HCT116 (cell line): ENCODE data around the gene KRTAP13-2. TPM values are rescaled to one million over a fixed set of nuclear protein-coding genes. Genes with fewer than 3 reads are reported as not detected.

Experiments used
- ATAC-seq: fragments of 200-7000 bp; cut with Tn5 transposase; 2 replicates; pipeline ENCODE4 v1.9.1; 2020; ENCODE audit warnings: mild to moderate bottlenecking, moderate library complexity
- BruUV-seq: library from RNA; stranded (reverse); fragments of 400-500 nt; replicated peaks from 2 replicates; lab custom pipeline; 2021; lab: Mats Ljungman, UMichigan
- CTCF ChIA-PET: fragments of 300-600 bp; sonication (Branson Sonifier 250); formaldehyde crosslinking; loops from one replicate; lab custom pipeline; 2021; ENCODE audit warnings: antibody characterized with exemption; lab: Charles Lee
- POLR2A ChIA-PET: fragments of 300-600, 350-600 bp; sonication (Branson Sonifier 250); formaldehyde crosslinking; loops from one replicate; lab custom pipeline; 2021; ENCODE audit warnings: antibody characterized with exemption; lab: Charles Lee
- RAD21 ChIA-PET, 2 experiments: fragments of 300-600 bp; sonication (Branson Sonifier 250); formaldehyde crosslinking; loops; one replicate each; lab custom pipeline; 2023; ENCODE audit warnings: low total read pairs in 2 of 2; ENCODE audit not compliant: uncharacterized antibody in 2 of 2, unreplicated experiment in 2 of 2, low non-redundant PET in 1 of 2; lab: Charles Lee
- DNase-seq: peaks from one replicate; pipeline ENCODE4 v3.0.0-alpha.2; 2010; ENCODE audit warnings: low read depth, low spot score
- H2AFZ ChIP-seq: fragments of 200-600 bp; shearing (Covaris generic), sonication (generic); 2 replicates; pipeline ENCODE4 v1.6.1; 2017; ENCODE audit warnings: low read depth, mixed run types, mixed read lengths, antibody characterized with exemption, low read length; ENCODE audit not compliant: poor library complexity, severe bottlenecking
- H3K27ac ChIP-seq: 2 replicates; pipeline ENCODE4 v1.5.1; 2012; ENCODE audit warnings: low read depth, low read length
- H3K27me3 ChIP-seq: fragments of 200-600 bp; sonication (generic); 2 replicates; pipeline ENCODE4 v1.6.1; 2016; ENCODE audit warnings: mixed run types, low read length, mixed read lengths; ENCODE audit not compliant: insufficient read depth
- H3K36me3 ChIP-seq, 2 experiments: fragments of 200-500 bp in 1 of 2; fragments of 200-600 bp in 1 of 2; sonication (Bioruptor generic) in 1 of 2; sonication (generic) in 1 of 2; 2 replicates each; pipeline versions ENCODE4 v1.5.1 to v1.6.1; 2014 to 2016; ENCODE audit warnings: low read length in 2 of 2, inconsistent platforms in 1 of 2, mixed read lengths in 1 of 2, mixed run types in 1 of 2; ENCODE audit not compliant: insufficient read depth in 2 of 2, control insufficient read depth in 1 of 2
- H3K4me1 ChIP-seq, 2 experiments: fragments of 200-600 bp in 1 of 2; sonication (generic) in 1 of 2; 2 replicates each; pipeline versions ENCODE4 v1.5.1 to v1.6.1; 2012 to 2017; ENCODE audit warnings: low read length in 2 of 2, inconsistent platforms in 1 of 2, mild to moderate bottlenecking in 1 of 2, mixed read lengths in 1 of 2, mixed run types in 1 of 2, moderate library complexity in 1 of 2; ENCODE audit not compliant: insufficient read depth in 2 of 2, control insufficient read depth in 1 of 2
- H3K4me2 ChIP-seq: fragments of 200-600 bp; sonication (generic); 2 replicates; pipeline ENCODE4 v1.6.1; 2017; ENCODE audit warnings: mixed run types, low read length, mixed read lengths
- H3K4me3 ChIP-seq, 2 experiments: fragments of 200-600 bp in 1 of 2; sonication (generic) in 1 of 2; replicated peaks in 1 of 2; 2 replicates each; pipeline ENCODE4 v1.5.1; 2011 to 2016; ENCODE audit warnings: low read length in 2 of 2, control low read depth in 1 of 2, low read depth in 1 of 2, mild to moderate bottlenecking in 1 of 2, mixed read lengths in 1 of 2, mixed run types in 1 of 2
- H3K79me2 ChIP-seq: fragments of 200-600 bp; sonication (generic); 2 replicates; pipeline ENCODE4 v1.6.1; 2017; ENCODE audit warnings: mild to moderate bottlenecking, mixed run types, low read length, moderate library complexity, mixed read lengths; ENCODE audit not compliant: insufficient read depth
- H3K9ac ChIP-seq: fragments of 200-600 bp; sonication (generic); 2 replicates; pipeline ENCODE4 v1.6.1; 2016; ENCODE audit warnings: low read length, mixed read lengths
- H3K9me2 ChIP-seq: fragments of 200-600 bp; sonication (generic), shearing (Covaris generic); 2 replicates; pipeline ENCODE4 v1.6.1; 2017; ENCODE audit warnings: mixed run types, mild to moderate bottlenecking, moderate library complexity; ENCODE audit not compliant: insufficient read depth
- H3K9me3 ChIP-seq, 2 experiments: fragments of 200-500 bp in 1 of 2; fragments of 200-600 bp in 1 of 2; sonication (Bioruptor generic) in 1 of 2; sonication (generic) in 1 of 2; 2 replicates each; pipeline ENCODE4 v1.6.1; 2014 to 2017; ENCODE audit warnings: low read length in 2 of 2, mixed read lengths in 2 of 2, inconsistent platforms in 1 of 2, low read depth in 1 of 2, mild to moderate bottlenecking in 1 of 2, mixed run types in 1 of 2, moderate library complexity in 1 of 2; ENCODE audit not compliant: control insufficient read depth in 1 of 2, insufficient read depth in 1 of 2
- H4K20me1 ChIP-seq: fragments of 200-600 bp; sonication (generic), shearing (Covaris generic); 2 replicates; pipeline ENCODE4 v1.6.1; 2017; ENCODE audit warnings: mixed run types, mild to moderate bottlenecking, moderate library complexity; ENCODE audit not compliant: insufficient read depth
- ATF3 ChIP-seq: IDR thresholded peaks from 2 replicates; pipeline ENCODE4 v1.6.1; 2012
- CBX3 ChIP-seq: IDR thresholded peaks from 2 replicates; pipeline ENCODE4 v1.6.1; 2012; ENCODE audit warnings: low read depth
- CEBPB ChIP-seq: IDR thresholded peaks from 2 replicates; pipeline ENCODE4 v1.6.1; 2012; ENCODE audit warnings: low read depth
- EGR1 ChIP-seq: IDR thresholded peaks from 2 replicates; pipeline ENCODE4 v1.6.1; 2012; ENCODE audit warnings: low read depth
- ELF1 ChIP-seq: IDR thresholded peaks from 2 replicates; pipeline ENCODE4 v1.6.1; 2012; ENCODE audit warnings: low read depth, borderline replicate concordance
- EZH2 ChIP-seq: fragments of 200-600 bp; sonication (generic); IDR thresholded peaks from 2 replicates; pipeline ENCODE4 v1.6.1; 2017; ENCODE audit warnings: antibody characterized with exemption, mixed run types
- EZH2phosphoT487 ChIP-seq: fragments of 200-600 bp; IDR thresholded peaks from 2 replicates; pipeline ENCODE4 v1.6.1; 2018; ENCODE audit warnings: antibody characterized with exemption, borderline replicate concordance
- FOSL1 ChIP-seq: IDR thresholded peaks from 2 replicates; pipeline ENCODE4 v1.6.1; 2012; ENCODE audit warnings: low read depth
- MAX ChIP-seq: IDR thresholded peaks from 2 replicates; pipeline ENCODE4 v1.6.1; 2012
- POLR2A ChIP-seq: IDR thresholded peaks from 2 replicates; pipeline ENCODE4 v1.7.0; 2011; ENCODE audit warnings: borderline replicate concordance; ENCODE audit not compliant: insufficient read depth, insufficient read length; ENCODE audit errors: extremely low read depth
- POLR2AphosphoS5 ChIP-seq: IDR thresholded peaks from 2 replicates; pipeline ENCODE4 v1.6.1; 2011; ENCODE audit warnings: mild to moderate bottlenecking, low read depth, low read length, moderate library complexity
- RAD21 ChIP-seq: IDR thresholded peaks from 2 replicates; pipeline ENCODE4 v1.6.1; 2012; ENCODE audit warnings: low read depth, mild to moderate bottlenecking
- REST ChIP-seq: IDR thresholded peaks from 2 replicates; pipeline ENCODE4 v1.6.1; 2012; ENCODE audit warnings: low read depth
- YY1 ChIP-seq: IDR thresholded peaks from 2 replicates; pipeline ENCODE4 v1.6.1; 2011; ENCODE audit warnings: low read length, low read depth, moderate library complexity, mild to moderate bottlenecking; ENCODE audit not compliant: insufficient replicate concordance; ENCODE audit errors: extremely low read depth
- ZNF274 ChIP-seq: fragments of 200-500 bp; sonication (Bioruptor generic); IDR thresholded peaks from 2 replicates; pipeline ENCODE4 v1.6.1; 2014; ENCODE audit warnings: mild to moderate bottlenecking, low read depth, low read length, inconsistent platforms
- intact Hi-C: fragments of 100-400 bp; cut with micrococcal nuclease; formaldehyde crosslinking; loops from 2 replicates; pipeline ENCODE4 v1.10.0; 2022
- total RNA-seq: library from RNA; stranded (reverse); gene quantifications from one replicate; pipeline ENCODE4 v1.2.1, GENCODE V29; 2021; ENCODE audit not compliant: unreplicated experiment
- TF ChIP-seq, protein P1 (sequence below): IDR thresholded peaks from 2 replicates; pipeline ENCODE4 v1.6.1; 2011; ENCODE audit warnings: mild to moderate bottlenecking, low read length, moderate library complexity; ENCODE audit not compliant: insufficient replicate concordance; ENCODE audit errors: extremely low read depth

KRTAP13-2 gene
- total RNA-seq, 1 experiment from 2014 or later = not detected

DNA sequence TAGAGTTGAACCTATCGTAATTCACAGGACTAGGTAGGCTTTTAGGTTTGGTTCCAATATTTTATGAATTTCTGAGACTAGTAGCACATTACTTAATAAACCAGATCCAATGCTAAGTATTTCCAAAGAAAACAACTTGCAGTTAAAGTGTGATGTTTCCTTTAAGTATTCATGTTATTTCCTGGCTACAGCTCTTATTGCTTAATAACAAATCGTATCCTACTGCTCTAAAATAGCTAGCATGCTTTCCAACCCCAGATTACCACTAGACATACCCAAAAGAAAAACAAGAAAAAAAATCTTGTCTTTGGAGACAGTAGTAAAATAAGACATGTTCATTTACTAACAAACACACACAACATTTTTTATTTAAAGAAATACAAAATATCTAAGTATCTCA, 35.5 kb downstream of the KRTAP13-2 start:
- H3K27ac ChIP-seq = no peak overlapping the region

GRCh38 chr21:30333736-30334135, 38.3 kb downstream of the KRTAP13-2 start:
- Histone ChIP-seq H3K36me3 (no peaks in the 10 kb centered on the region), H3K4me3 (no peak overlapping the region), H3K4me2 (no peak overlapping the region), H3K9me2 (no peaks in the 10 kb centered on the region), H3K27ac (no peak overlapping the region), H3K9ac (no peak overlapping the region), H3K4me1 (no peaks in the 10 kb centered on the region), H4K20me1 (no peaks in the 10 kb centered on the region), H3K79me2 (no peaks in the 10 kb centered on the region), H3K27me3 (no peaks in the 10 kb centered on the region), H3K9me3 (peaks cover 8 to 9% of the 10 kb centered on the region in 2 experiments; a peak in 2 of 4 replicates), H2AFZ (no peak overlapping the region)
- DNase-seq = no peak
- intact Hi-C loops = no loop called here
- RAD21 ChIA-PET = no interaction called here
- POLR2A ChIA-PET = no interaction called here
- no peak for ATAC-seq
- BruUV-seq = no TSS peak
- CTCF ChIA-PET = no interaction called here
- no peak for TF ChIP-seq MAX
- TF ChIP-seq REST = no peak
- TF ChIP-seq, protein P1, sequence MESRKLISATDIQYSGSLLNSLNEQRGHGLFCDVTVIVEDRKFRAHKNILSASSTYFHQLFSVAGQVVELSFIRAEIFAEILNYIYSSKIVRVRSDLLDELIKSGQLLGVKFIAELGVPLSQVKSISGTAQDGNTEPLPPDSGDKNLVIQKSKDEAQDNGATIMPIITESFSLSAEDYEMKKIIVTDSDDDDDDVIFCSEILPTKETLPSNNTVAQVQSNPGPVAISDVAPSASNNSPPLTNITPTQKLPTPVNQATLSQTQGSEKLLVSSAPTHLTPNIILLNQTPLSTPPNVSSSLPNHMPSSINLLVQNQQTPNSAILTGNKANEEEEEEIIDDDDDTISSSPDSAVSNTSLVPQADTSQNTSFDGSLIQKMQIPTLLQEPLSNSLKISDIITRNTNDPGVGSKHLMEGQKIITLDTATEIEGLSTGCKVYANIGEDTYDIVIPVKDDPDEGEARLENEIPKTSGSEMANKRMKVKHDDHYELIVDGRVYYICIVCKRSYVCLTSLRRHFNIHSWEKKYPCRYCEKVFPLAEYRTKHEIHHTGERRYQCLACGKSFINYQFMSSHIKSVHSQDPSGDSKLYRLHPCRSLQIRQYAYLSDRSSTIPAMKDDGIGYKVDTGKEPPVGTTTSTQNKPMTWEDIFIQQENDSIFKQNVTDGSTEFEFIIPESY = no peak
- TF ChIP-seq POLR2A = no peak
- TF ChIP-seq FOSL1 = no peak
- no peak for TF ChIP-seq ELF1
- no peak for TF ChIP-seq POLR2AphosphoS5
- TF ChIP-seq YY1 = no peak
- TF ChIP-seq CBX3 = no peak
- no peak for TF ChIP-seq EZH2
- TF ChIP-seq ATF3 = no peak
- no peak for TF ChIP-seq RAD21

More for the DNA sequence above, 35.5 kb downstream of the KRTAP13-2 start:
- no peaks in the 10 kb centered on the region for H3K9me2 ChIP-seq
- RAD21 ChIA-PET = no interaction called here
- no peak overlapping the region for H3K9ac ChIP-seq
- no peaks in the 10 kb centered on the region for H3K79me2 ChIP-seq
- no peak overlapping the region for H3K4me3 ChIP-seq
- H3K27me3 ChIP-seq = no peaks in the 10 kb centered on the region
- no TSS peak for BruUV-seq
- DNase-seq = no peak
- peaks cover 5 to 19% of the 10 kb centered on the region in 2 experiments; a peak in 2 of 4 replicates for H3K9me3 ChIP-seq
- H3K4me1 ChIP-seq = no peaks in the 10 kb centered on the region
- no peak for TF ChIP-seq CEBPB
- TF ChIP-seq ZNF274 = no peak
- TF ChIP-seq EGR1 = no peak
- no peak for TF ChIP-seq ATF3
- TF ChIP-seq EZH2phosphoT487 = no peak
- no peaks in the 10 kb centered on the region for H3K36me3 ChIP-seq
- H4K20me1 ChIP-seq = no peaks in the 10 kb centered on the region
- no peak for ATAC-seq
- H2AFZ ChIP-seq = no peak overlapping the region
- CTCF ChIA-PET = no interaction called here
- POLR2A ChIA-PET = no interaction called here
- H3K4me2 ChIP-seq = no peak overlapping the region
- intact Hi-C loops = no loop called here
